Osteocyte (in vitro differentiated cells): ENCODE measurements around the gene POLRMT. TPM values are rescaled to one million over a fixed set of nuclear protein-coding genes. Genes with fewer than 3 reads are reported as not detected.

Experiments
- DNase-seq: peaks from one replicate; pipeline ENCODE4 v3.0.0; 2021; ENCODE audit warnings: mixed read lengths; ENCODE audit not compliant: unreplicated experiment; ENCODE audit errors: extremely low spot score
- H3K27ac Mint-ChIP-seq: one replicate; pipeline ENCODE4 v1.8.0; 2021; ENCODE audit warnings: mild to moderate bottlenecking, mixed read lengths; ENCODE audit not compliant: unreplicated experiment
- H3K27me3 Mint-ChIP-seq: one replicate; pipeline ENCODE4 v1.8.0; 2021; ENCODE audit warnings: mixed read lengths; ENCODE audit not compliant: unreplicated experiment
- H3K36me3 Mint-ChIP-seq: one replicate; pipeline ENCODE4 v1.8.0; 2021; ENCODE audit warnings: mixed read lengths; ENCODE audit not compliant: unreplicated experiment
- H3K4me1 Mint-ChIP-seq: one replicate; pipeline ENCODE4 v1.8.0; 2021; ENCODE audit warnings: mixed read lengths; ENCODE audit not compliant: unreplicated experiment
- H3K4me3 Mint-ChIP-seq: one replicate; pipeline ENCODE4 v1.8.0; 2021; ENCODE audit warnings: mild to moderate bottlenecking, moderate library complexity, mixed read lengths; ENCODE audit not compliant: unreplicated experiment
- H3K9me3 Mint-ChIP-seq: one replicate; pipeline ENCODE4 v1.8.0; 2021; ENCODE audit warnings: mixed read lengths; ENCODE audit not compliant: unreplicated experiment
- CTCF ChIP-seq: fragments of 200-600 bp; sonication (generic); IDR thresholded peaks from 2 replicates; pipeline ENCODE4 v1.5.0; 2021; ENCODE audit warnings: antibody characterized with exemption, mild to moderate bottlenecking, moderate library complexity
- total RNA-seq: library from RNA; stranded (reverse); gene quantifications from 2 replicates; pipeline ENCODE4 v1.2.1, GENCODE V29; 2021

POLRMT gene
- total RNA-seq, 1 donor from 2014 or later = 44.6 TPM

- Mint-ChIP-seq H3K4me3 (peak overlapping the region; percentile 84), H3K4me1 (peaks cover 51% of the 10 kb centered on the region), H3K36me3 (no peaks in the 10 kb centered on the region), H3K9me3 (no peaks in the 10 kb centered on the region), H3K27ac (peak overlapping the region; percentile 82), H3K27me3 (no peaks in the 10 kb centered on the region)
- no peak for TF ChIP-seq CTCF
- DNase-seq = no peak
These were observed 59.9 kb downstream of the POLRMT start for GRCh38 chr19:573519-573825.

- H3K4me3 Mint-ChIP-seq = peak overlapping the region; percentile 85
- no peak for TF ChIP-seq CTCF
These were observed 60.4 kb downstream of the POLRMT start for GRCh38 chr19:572743-573518.

GRCh38 chr19:572140-572742 is 61.1 kb downstream of the POLRMT start, which contains the start of gene BSG:
TSS of gene BSG (plus strand) at chr19:572596. CDS start at chr19:572635, 39 bp downstream.
- H3K9me3 Mint-ChIP-seq = no peaks in the 10 kb centered on the region
- DNase-seq = peak; percentile 99
- H3K4me3 Mint-ChIP-seq = peak within 1 kb of the TSS; percentile 95
- no peaks in the 10 kb centered on the region for H3K27me3 Mint-ChIP-seq
- TF ChIP-seq CTCF = no peak
- H3K4me1 Mint-ChIP-seq = peaks cover 46% of the 10 kb centered on the region
- H3K27ac Mint-ChIP-seq = peak within 1 kb of the TSS; percentile 98
- no peaks in the 10 kb centered on the region for H3K36me3 Mint-ChIP-seq

More at GRCh38 chr19:572743-573518, 60.4 kb downstream of the POLRMT start:
- Mint-ChIP-seq H3K4me1 (peaks cover 49% of the 10 kb centered on the region), H3K36me3 (no peaks in the 10 kb centered on the region), H3K27me3 (no peaks in the 10 kb centered on the region), H3K9me3 (no peaks in the 10 kb centered on the region), H3K27ac (peak overlapping the region; percentile 84)
- peak; percentile 85 for DNase-seq

- Mint-ChIP-seq H3K9me3 (no peaks in the 10 kb centered on the region), H3K4me1 (peaks cover 42% of the 10 kb centered on the region)
- DNase-seq = no peak
These were observed 61.8 kb downstream of the POLRMT start for GRCh38 chr19:571566-571974.

More at GRCh38 chr19:571566-571974, 61.8 kb downstream of the POLRMT start:
- no peaks in the 10 kb centered on the region for H3K36me3 Mint-ChIP-seq
- peak overlapping the region; percentile 95 for H3K4me3 Mint-ChIP-seq
- no peak for TF ChIP-seq CTCF
- H3K27ac Mint-ChIP-seq = peak overlapping the region; percentile 98
- no peaks in the 10 kb centered on the region for H3K27me3 Mint-ChIP-seq
